Erythroblast (primary cell): ENCODE results near the gene PTCD2.

ENCODE experiments used
- GATA1 ChIP-seq: IDR thresholded peaks from 2 replicates; pipeline ENCODE4 v1.6.1; 2011; ENCODE audit warnings: low read depth, mild to moderate bottlenecking, control low read depth, low read length, moderate library complexity
- POLR2A ChIP-seq: IDR thresholded peaks from 2 replicates; pipeline ENCODE4 v1.6.1; 2011; ENCODE audit warnings: mild to moderate bottlenecking, low read length

DNA sequence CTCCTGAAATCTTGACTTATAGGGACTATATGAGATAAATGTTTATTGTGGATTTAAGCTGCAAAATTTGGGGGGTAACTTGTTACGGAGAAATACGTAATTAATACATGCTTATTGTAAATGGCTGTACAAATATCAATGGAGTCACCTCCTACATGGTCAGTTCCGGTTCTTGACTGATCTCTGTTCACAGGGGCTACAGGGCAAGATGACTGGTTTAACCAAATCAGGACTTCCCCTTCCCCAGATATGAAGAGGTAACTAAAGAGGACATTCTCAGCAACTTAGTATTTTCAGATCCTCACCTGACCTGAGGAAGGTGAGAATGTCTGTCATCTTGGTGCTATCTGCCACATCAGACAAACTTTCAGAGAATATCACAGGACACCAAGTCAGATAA is 54.7 kb downstream of the PTCD2 start:
- TF ChIP-seq POLR2A: no peak
- TF ChIP-seq GATA1: no peak
